GM23248 (cell line): ENCODE data around the gene EVI5L.

ENCODE experiments used
- EZH2 ChIP-seq: fragments of 200-600 bp; sonication (generic); IDR thresholded peaks from 2 replicates; pipeline ENCODE4 v1.6.1; 2018; ENCODE audit warnings: antibody characterized with exemption, mild to moderate bottlenecking; ENCODE audit not compliant: insufficient read depth, poor library complexity, severe bottlenecking
- EZH2phosphoT487 ChIP-seq: fragments of 200-600 bp; sonication (generic); IDR thresholded peaks from 2 replicates; pipeline ENCODE4 v1.6.1; 2018; ENCODE audit warnings: antibody characterized with exemption, moderate library complexity, mild to moderate bottlenecking, low read depth; ENCODE audit not compliant: insufficient read depth

- TF ChIP-seq EZH2phosphoT487 (no peak), EZH2 (no peak)
Observed at GRCh38 chr19:7815325-7815724, 14.7 kb upstream of the EVI5L start.
